GM12875 (cell line): Measurements from ENCODE around the gene TCF7.

ENCODE experiments used
- H3K4me3 ChIP-seq: one replicate; pipeline ENCODE4 v1.5.1; 2011; ENCODE audit warnings: low read depth, low read length, control low read depth
- TF ChIP-seq, protein P1 (sequence below): IDR thresholded peaks from 2 replicates; pipeline ENCODE4 v1.5.1; 2011; ENCODE audit warnings: low read depth, mild to moderate bottlenecking, control low read depth, inconsistent platforms, low read length, moderate library complexity, borderline replicate concordance; ENCODE audit not compliant: insufficient read depth

Gene TCF7

DNA sequence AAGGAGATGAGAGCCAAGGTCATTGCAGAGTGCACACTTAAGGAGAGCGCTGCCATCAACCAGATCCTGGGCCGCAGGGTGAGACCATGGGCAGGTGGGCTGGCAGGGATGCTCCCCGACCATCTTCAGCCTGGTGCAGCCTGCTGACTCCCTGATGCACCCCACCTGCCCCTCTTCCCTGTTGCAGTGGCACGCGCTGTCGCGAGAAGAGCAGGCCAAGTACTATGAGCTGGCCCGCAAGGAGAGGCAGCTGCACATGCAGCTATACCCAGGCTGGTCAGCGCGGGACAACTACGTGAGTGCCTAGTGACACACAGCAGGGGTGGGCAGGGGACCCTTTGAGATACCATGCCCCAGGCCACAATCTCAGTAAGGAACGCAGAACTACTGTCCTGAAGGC, 28.3 kb downstream of the TCF7 start:
- H3K4me3 ChIP-seq, result no peak overlapping the region
- TF ChIP-seq, protein P1, sequence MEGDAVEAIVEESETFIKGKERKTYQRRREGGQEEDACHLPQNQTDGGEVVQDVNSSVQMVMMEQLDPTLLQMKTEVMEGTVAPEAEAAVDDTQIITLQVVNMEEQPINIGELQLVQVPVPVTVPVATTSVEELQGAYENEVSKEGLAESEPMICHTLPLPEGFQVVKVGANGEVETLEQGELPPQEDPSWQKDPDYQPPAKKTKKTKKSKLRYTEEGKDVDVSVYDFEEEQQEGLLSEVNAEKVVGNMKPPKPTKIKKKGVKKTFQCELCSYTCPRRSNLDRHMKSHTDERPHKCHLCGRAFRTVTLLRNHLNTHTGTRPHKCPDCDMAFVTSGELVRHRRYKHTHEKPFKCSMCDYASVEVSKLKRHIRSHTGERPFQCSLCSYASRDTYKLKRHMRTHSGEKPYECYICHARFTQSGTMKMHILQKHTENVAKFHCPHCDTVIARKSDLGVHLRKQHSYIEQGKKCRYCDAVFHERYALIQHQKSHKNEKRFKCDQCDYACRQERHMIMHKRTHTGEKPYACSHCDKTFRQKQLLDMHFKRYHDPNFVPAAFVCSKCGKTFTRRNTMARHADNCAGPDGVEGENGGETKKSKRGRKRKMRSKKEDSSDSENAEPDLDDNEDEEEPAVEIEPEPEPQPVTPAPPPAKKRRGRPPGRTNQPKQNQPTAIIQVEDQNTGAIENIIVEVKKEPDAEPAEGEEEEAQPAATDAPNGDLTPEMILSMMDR, result no peak

DNA sequence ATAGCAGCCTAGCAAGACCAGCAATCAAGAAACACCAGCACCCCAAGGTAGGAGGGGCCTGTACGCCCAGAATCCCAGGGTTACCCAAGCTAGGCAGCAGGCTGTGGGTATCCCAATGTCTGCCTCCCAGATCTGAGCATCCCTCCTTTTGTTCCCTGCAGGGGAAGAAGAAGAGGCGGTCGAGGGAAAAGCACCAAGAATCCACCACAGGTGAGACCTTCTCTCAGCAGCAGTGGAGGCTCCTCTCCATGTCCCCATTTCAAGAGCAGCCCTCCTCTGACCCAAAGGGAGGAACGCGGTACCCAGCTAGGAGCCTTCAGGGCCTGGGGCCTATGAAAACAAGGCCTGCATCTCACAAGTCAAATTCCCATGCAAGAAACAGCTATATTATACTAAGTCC, 28.9 kb downstream of the TCF7 start:
- TF ChIP-seq, protein P1, result no peak
- no peak overlapping the region for H3K4me3 ChIP-seq

DNA sequence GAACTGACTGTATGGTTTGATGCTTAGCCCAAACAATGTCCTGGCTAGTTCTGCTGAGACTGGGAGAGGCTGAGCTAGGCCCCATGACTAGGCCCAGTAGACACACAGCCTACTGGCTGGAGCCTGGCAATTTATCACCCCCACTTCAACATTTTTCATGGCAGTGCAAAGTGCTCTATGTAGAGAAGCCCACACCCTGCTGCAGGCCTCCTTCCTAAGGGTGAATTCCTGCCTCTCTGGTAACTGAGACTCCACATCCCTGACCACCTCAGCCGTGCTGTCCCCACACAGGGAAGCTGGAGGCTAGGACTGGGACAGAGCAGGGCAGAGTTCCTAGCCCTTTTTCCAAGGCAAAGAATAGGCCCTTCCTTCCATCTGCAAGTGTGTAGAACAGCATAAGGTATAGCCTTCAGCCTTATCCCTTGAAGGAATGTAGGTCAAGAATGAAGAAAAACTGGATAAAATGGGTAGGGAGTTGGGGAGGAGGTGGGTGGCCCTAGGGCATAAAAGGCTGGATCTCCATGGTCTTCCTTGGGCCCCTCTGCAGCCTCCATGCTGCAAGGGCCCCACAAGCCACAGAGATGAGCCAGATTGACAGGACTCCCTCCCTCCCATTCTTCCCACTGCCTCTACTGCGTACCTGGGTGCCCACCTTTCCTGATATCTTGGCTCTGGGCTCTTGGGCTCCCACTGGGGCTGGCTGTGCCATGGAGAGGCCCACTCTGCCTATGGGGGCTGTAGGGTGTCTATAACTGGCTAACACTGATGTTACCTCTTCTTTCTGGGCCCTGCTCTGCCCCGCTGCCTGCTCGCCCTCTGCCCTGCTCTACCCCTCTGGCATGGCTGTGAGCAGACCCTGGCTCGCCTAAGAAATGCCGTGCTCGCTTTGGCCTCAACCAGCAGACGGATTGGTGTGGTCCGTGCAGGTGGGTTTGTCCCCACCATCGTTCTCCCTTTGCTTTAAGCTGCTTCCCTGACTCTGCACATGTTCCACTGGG, 29.8 kb downstream of the TCF7 start:
- no peak overlapping the region for H3K4me3 ChIP-seq
- TF ChIP-seq, protein P1, result no peak

DNA sequence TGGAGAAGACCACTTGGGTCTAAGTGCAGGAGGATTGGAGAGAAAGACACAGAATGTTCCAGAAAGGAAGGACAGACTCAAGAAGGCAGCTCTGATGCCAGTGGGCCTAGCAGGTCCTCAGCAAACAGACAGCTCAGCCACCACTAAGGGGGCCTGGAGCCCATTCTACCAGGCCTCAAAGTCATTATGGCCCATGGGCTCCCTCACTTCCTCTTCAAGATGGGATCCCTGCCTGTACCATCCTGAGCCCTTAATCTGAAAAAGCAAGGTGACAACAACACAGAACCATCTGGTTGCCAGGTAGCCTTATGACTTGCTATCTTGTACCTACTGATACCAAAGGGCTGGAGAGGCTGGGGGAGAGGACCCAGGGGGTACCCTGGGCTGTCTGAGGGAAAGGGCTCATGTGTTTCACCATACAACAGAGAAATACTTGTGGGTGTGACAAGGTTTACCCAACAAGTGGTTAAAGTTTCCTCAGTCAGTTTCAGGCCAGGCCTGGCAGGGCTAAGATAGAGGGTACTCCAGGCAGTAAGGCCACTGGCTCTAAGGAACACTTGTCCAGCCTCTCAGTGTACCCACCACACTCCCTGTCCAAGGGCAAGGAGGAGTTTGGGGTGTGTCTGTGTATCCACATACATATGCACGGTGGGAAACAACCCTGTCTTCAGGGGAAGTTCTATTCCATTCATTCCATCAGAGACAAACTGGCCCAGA, 30.7 kb downstream of the TCF7 start:
- no peak overlapping the region for H3K4me3 ChIP-seq
- TF ChIP-seq, protein P1, result no peak

DNA sequence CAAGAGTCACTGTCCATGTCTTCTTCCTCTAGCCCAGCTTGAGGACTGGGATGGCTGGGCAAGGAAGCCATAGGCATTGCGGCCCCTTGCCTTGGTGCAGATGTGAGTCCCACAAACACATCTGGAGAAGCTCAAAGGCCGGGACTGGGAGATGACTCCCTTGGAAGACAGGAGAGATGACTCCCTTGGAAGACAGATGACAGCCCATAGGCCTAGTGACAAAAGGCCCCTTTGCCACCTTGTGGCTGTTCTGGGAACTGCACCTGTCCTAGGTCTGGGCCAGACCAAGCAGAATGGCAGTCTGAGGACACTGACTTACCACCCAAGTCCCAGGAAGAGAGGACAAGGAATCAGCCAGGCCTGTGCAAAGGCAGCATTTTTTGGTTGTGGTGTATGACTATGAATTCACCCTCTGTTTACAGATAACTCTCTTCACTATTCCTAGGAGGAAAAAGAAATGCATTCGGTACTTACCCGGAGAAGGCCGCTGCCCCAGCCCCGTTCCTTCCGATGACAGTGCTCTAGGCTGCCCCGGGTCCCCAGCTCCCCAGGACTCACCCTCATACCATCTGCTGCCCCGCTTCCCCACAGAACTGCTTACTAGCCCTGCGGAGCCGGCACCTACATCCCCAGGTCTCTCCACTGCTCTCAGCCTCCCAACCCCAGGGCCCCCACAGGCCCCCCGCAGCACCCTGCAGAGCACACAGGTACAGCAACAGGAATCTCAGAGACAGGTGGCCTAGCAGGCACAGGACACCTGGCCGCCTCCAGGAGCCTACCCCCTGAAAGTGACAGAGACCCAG, 31.5 kb downstream of the TCF7 start:
- H3K4me3 ChIP-seq, result no peak overlapping the region
- TF ChIP-seq, protein P1, result peak; percentile 96

DNA sequence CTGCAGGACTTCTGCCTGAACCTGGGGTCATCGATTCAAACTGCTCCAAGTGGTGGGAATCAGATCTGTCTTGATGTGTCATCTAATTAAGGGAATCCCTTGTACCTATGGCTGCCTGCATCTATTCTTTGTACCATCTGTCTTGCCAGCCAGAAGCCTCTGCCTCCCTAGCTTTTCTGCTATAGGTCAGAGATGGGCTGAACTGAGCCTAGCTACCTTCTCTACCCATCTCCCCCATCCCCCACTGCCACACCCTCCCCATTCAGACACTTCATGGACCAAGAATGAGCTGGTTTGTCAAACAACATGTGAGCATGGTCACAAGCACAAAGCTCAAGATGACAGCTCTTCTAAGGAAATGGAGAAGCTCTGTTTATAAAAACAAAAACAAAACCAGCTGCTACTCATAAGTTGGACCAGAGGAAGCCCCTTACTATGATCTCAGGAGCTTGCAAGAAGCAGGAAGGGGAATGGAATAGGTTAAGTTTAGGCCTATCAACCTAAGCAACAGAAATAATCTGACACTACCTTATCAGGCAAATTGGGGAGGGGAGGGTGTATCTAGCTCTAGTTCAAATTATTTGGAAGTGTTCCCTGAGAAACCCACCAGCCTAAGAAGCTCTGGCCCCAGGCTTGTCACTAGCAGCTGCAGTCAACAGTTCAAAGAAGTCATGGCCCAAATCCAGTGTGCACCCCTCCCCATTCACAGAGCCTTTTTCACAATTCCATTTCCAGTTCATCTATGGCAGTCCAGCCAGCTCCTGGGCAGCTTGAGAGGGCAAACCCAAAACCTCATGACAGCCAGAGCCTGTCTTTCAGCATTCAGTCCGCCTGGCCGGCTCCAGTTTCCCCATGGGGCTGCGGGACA, 32.4 kb downstream of the TCF7 start:
- TF ChIP-seq, protein P1, result no peak
- H3K4me3 ChIP-seq, result no peak overlapping the region
